Gastroesophageal sphincter (tissue), 3 donors: Measurements from ENCODE around the gene SMPD3.

Experiments used
- EP300 ChIP-seq: sonication (generic); formaldehyde crosslinking; IDR thresholded peaks from one replicate; pipeline ENCODE4 v1.6.1; 2017; ENCODE audit warnings: antibody characterized with exemption, mild to moderate bottlenecking
- POLR2A ChIP-seq, 2 donors: fragments of 450-650 bp; IDR thresholded peaks; one replicate each; pipeline ENCODE4 v1.6.1; 2017; ENCODE audit warnings: antibody characterized with exemption in 2 of 2, mild to moderate bottlenecking in 2 of 2, moderate library complexity in 1 of 2
- POLR2AphosphoS5 ChIP-seq: sonication (generic); formaldehyde crosslinking; IDR thresholded peaks from one replicate; pipeline ENCODE4 v1.6.1; 2017; ENCODE audit warnings: antibody characterized with exemption
- TF ChIP-seq, protein P1 (sequence below), 4 experiments: fragments of 200-600 bp in 2 of 4; fragments of 450-650 bp in 2 of 4; sonication (generic) in 1 of 4; IDR thresholded peaks; one replicate each; pipeline ENCODE4 v1.5.1; 2017 to 2019; ENCODE audit warnings: antibody characterized with exemption in 4 of 4, mild to moderate bottlenecking in 2 of 4, moderate library complexity in 2 of 4

DNA sequence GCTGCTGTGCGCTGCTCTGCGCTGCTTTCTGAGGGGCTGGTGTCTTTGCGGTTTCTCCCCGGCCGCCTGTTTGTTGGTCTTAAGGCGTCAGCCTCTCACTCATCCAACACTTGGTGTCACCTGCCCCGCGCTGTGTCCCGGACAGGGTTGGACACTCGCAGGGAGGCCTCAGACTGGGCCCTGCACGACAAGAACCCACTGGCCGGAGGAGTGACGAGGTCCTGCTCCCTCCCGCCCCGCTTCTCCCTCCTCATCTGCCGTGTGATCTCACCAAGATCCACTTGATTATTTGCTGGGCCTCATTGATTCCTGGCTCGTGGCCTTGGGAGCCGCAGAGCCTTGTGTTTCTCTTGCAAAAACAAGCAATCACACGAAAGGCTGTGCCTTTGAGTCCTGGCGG is 80.9 kb downstream of the SMPD3 start:
- TF ChIP-seq, protein P1, sequence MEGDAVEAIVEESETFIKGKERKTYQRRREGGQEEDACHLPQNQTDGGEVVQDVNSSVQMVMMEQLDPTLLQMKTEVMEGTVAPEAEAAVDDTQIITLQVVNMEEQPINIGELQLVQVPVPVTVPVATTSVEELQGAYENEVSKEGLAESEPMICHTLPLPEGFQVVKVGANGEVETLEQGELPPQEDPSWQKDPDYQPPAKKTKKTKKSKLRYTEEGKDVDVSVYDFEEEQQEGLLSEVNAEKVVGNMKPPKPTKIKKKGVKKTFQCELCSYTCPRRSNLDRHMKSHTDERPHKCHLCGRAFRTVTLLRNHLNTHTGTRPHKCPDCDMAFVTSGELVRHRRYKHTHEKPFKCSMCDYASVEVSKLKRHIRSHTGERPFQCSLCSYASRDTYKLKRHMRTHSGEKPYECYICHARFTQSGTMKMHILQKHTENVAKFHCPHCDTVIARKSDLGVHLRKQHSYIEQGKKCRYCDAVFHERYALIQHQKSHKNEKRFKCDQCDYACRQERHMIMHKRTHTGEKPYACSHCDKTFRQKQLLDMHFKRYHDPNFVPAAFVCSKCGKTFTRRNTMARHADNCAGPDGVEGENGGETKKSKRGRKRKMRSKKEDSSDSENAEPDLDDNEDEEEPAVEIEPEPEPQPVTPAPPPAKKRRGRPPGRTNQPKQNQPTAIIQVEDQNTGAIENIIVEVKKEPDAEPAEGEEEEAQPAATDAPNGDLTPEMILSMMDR (IDR thresholded peaks at IDR 0.05), result no peak
- no peak for TF ChIP-seq EP300
- no peak for TF ChIP-seq POLR2A (IDR thresholded peaks at IDR 0.05)
- no peak for TF ChIP-seq POLR2AphosphoS5
